HL-60 (cell line): Measurements from ENCODE around the gene MEF2C.

ENCODE experiments used
- CTCF ChIP-seq: IDR thresholded peaks from one replicate; pipeline ENCODE4 v1.5.1; 2011; ENCODE audit warnings: low read length, control low read depth, inconsistent platforms; ENCODE audit not compliant: insufficient read depth
- REST ChIP-seq: IDR thresholded peaks from 2 replicates; pipeline ENCODE4 v1.6.1; 2012; ENCODE audit warnings: low read depth; ENCODE audit not compliant: insufficient replicate concordance

- TF ChIP-seq CTCF (no peak), REST (no peak)
Measured at GRCh38 chr5:88760527-88760926, 122.5 kb downstream of the MEF2C start.
